Endothelial cell (in vitro differentiated cells): ENCODE results near the gene FBXL13. TPM values are rescaled to one million over a fixed set of nuclear protein-coding genes. Genes with fewer than 3 reads are reported as not detected.
"Not testable (repeated sequence)": the region's sequence is repeated elsewhere in the genome, so short reads cannot be mapped to it uniquely, and the experiment has no call there.

ENCODE experiments used
- DNase-seq: peaks from one replicate; pipeline ENCODE4 v3.0.0; 2021; ENCODE audit warnings: low spot score
- H3K27ac Mint-ChIP-seq: one replicate; pipeline ENCODE4 v1.8.0; 2021; ENCODE audit warnings: mixed read lengths, inconsistent platforms; ENCODE audit not compliant: unreplicated experiment
- H3K27me3 Mint-ChIP-seq: one replicate; pipeline ENCODE4 v1.8.0; 2021; ENCODE audit warnings: mild to moderate bottlenecking, moderate library complexity, mixed read lengths, inconsistent platforms; ENCODE audit not compliant: unreplicated experiment
- H3K36me3 Mint-ChIP-seq: one replicate; pipeline ENCODE4 v1.8.0; 2021; ENCODE audit warnings: mild to moderate bottlenecking, low read depth, mixed read lengths, inconsistent platforms; ENCODE audit not compliant: unreplicated experiment
- H3K4me1 Mint-ChIP-seq: one replicate; pipeline ENCODE4 v1.8.0; 2021; ENCODE audit warnings: mild to moderate bottlenecking, mixed read lengths, inconsistent platforms; ENCODE audit not compliant: unreplicated experiment
- H3K4me3 Mint-ChIP-seq: one replicate; pipeline ENCODE4 v1.8.0; 2021; ENCODE audit warnings: mild to moderate bottlenecking, mixed read lengths, inconsistent platforms; ENCODE audit not compliant: unreplicated experiment
- H3K9me3 Mint-ChIP-seq: one replicate; pipeline ENCODE4 v1.8.0; 2021; ENCODE audit warnings: mixed read lengths, inconsistent platforms; ENCODE audit not compliant: unreplicated experiment
- total RNA-seq: library from RNA; stranded (reverse); fragmentation: NEBNext Ultra II Directional; extraction: Animal tissue kit (Norgen Biotek cat#: 25700); gene quantifications from one replicate; pipeline ENCODE4 v1.2.1, GENCODE V29; 2021; ENCODE audit not compliant: unreplicated experiment
- TF ChIP-seq, protein P1 (sequence below): fragments of 200-600 bp; sonication (generic); IDR thresholded peaks from one replicate; pipeline ENCODE4 v1.5.0; 2021; ENCODE audit warnings: antibody characterized with exemption; ENCODE audit not compliant: unreplicated experiment

The FBXL13 gene
- total RNA-seq, 1 donor from 2014 or later, result 3.4 TPM

DNA sequence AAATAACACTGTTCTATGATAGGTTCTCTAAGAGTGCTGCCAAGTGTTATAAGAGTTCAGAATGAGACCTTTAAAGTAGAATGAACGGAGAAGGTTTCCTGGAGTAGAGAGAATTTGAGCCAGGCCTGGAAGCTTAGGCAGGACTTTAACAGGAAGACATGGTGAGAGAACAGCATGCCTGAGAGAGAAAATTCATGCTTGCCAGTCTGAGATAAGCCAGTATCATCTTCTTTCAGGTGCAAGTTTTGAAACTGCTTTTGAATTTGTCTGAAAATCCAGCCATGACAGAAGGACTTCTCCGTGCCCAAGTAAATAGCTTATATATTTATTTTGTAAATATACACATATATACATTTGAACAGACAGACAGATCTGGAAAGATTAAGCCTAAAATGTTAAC is 22.4 kb upstream of the FBXL13 start:
- Mint-ChIP-seq H3K27ac (no peak overlapping the region), H3K4me1 (no peaks in the 10 kb centered on the region), H3K27me3 (no peaks in the 10 kb centered on the region), H3K36me3 (peaks cover 5% of the 10 kb centered on the region), H3K9me3 (no peaks in the 10 kb centered on the region), H3K4me3 (no peak overlapping the region)
- no peak for DNase-seq
- TF ChIP-seq, protein P1, sequence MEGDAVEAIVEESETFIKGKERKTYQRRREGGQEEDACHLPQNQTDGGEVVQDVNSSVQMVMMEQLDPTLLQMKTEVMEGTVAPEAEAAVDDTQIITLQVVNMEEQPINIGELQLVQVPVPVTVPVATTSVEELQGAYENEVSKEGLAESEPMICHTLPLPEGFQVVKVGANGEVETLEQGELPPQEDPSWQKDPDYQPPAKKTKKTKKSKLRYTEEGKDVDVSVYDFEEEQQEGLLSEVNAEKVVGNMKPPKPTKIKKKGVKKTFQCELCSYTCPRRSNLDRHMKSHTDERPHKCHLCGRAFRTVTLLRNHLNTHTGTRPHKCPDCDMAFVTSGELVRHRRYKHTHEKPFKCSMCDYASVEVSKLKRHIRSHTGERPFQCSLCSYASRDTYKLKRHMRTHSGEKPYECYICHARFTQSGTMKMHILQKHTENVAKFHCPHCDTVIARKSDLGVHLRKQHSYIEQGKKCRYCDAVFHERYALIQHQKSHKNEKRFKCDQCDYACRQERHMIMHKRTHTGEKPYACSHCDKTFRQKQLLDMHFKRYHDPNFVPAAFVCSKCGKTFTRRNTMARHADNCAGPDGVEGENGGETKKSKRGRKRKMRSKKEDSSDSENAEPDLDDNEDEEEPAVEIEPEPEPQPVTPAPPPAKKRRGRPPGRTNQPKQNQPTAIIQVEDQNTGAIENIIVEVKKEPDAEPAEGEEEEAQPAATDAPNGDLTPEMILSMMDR, result no peak

DNA sequence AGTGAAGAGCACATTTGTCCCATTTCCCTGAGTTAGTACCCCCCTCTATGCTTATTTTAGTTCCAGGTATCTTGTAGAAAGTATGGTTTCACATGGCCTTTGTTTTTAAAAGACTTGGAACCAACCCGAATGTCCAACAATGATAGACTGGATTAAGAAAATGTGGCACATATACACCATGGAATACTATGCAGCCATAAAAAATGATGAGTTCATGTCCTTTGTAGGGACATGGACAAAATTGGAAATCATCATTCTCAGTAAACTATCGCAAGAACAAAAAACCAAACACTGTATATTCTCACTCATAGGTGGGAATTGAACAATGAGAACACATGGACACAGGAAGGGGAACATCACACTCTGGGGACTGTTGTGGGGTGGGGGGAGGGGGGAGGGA is 21.0 kb upstream of the FBXL13 start:
- H3K36me3 Mint-ChIP-seq, DNase-seq, H3K27me3 Mint-ChIP-seq, H3K9me3 Mint-ChIP-seq, H3K4me1 Mint-ChIP-seq, H3K4me3 Mint-ChIP-seq, H3K27ac Mint-ChIP-seq: not testable (repeated sequence)

GRCh38 chr7:103094102-103094501 is 19.5 kb upstream of the FBXL13 start:
- H3K27ac Mint-ChIP-seq, result no peak overlapping the region
- H3K4me1 Mint-ChIP-seq, result no peaks in the 10 kb centered on the region
- no peaks in the 10 kb centered on the region for H3K27me3 Mint-ChIP-seq
- no peaks in the 10 kb centered on the region for H3K9me3 Mint-ChIP-seq
- no peak overlapping the region for H3K4me3 Mint-ChIP-seq
- H3K36me3 Mint-ChIP-seq, result peaks cover 5% of the 10 kb centered on the region
- TF ChIP-seq, protein P1, result no peak
- DNase-seq, result no peak

GRCh38 chr7:103093429-103093828 is 18.8 kb upstream of the FBXL13 start:
- TF ChIP-seq, protein P1, result no peak
- no peak for DNase-seq
- Mint-ChIP-seq H3K27ac (no peak overlapping the region), H3K4me1 (no peaks in the 10 kb centered on the region), H3K36me3 (peaks cover 5% of the 10 kb centered on the region), H3K9me3 (no peaks in the 10 kb centered on the region), H3K4me3 (no peak overlapping the region), H3K27me3 (no peaks in the 10 kb centered on the region)

GRCh38 chr7:103092321-103092720 is 17.7 kb upstream of the FBXL13 start:
- not testable (repeated sequence) for H3K4me1 Mint-ChIP-seq, DNase-seq, H3K27ac Mint-ChIP-seq, H3K27me3 Mint-ChIP-seq, H3K36me3 Mint-ChIP-seq, H3K9me3 Mint-ChIP-seq, H3K4me3 Mint-ChIP-seq

- Mint-ChIP-seq H3K4me3 (no peak overlapping the region), H3K27ac (no peak overlapping the region), H3K9me3 (no peaks in the 10 kb centered on the region), H3K4me1 (peaks cover 12% of the 10 kb centered on the region), H3K36me3 (peaks cover 7% of the 10 kb centered on the region), H3K27me3 (no peaks in the 10 kb centered on the region)
- TF ChIP-seq, protein P1, result no peak
- DNase-seq, result no peak
These were observed 8.6 kb upstream of the FBXL13 start for GRCh38 chr7:103083210-103083609.
